Endodermal cell (in vitro differentiated cells): ENCODE results near the gene KDM1B. TPM values are rescaled to one million over a fixed set of nuclear protein-coding genes. Genes with fewer than 3 reads are reported as not detected.

ENCODE experiments used
- DNase-seq: peaks from one replicate; pipeline ENCODE4 v3.0.0-alpha.2; 2017
- H3K27ac ChIP-seq: 2 replicates; pipeline ENCODE4 v1.5.1; 2013; ENCODE audit warnings: mild to moderate bottlenecking, low read depth, low read length, moderate library complexity
- H3K27me3 ChIP-seq: 2 replicates; pipeline ENCODE4 v1.6.1; 2013; ENCODE audit warnings: mild to moderate bottlenecking, low read length, moderate library complexity; ENCODE audit not compliant: insufficient read depth, control insufficient read depth, poor library complexity, severe bottlenecking
- H3K36me3 ChIP-seq: 2 replicates; pipeline ENCODE4 v1.7.0; 2013; ENCODE audit warnings: mild to moderate bottlenecking, low read length, moderate library complexity; ENCODE audit not compliant: control insufficient read depth, insufficient read depth
- H3K4me1 ChIP-seq: one replicate; pipeline ENCODE4 v1.7.0; 2013; ENCODE audit warnings: low read length; ENCODE audit not compliant: control insufficient read depth, insufficient read depth
- H3K4me3 ChIP-seq: 2 replicates; pipeline ENCODE4 v1.5.1; 2013; ENCODE audit warnings: mild to moderate bottlenecking, low read length, moderate library complexity
- H3K9ac ChIP-seq: 2 replicates; pipeline ENCODE4 v1.6.1; 2013; ENCODE audit warnings: mild to moderate bottlenecking, low read length, moderate library complexity; ENCODE audit not compliant: poor library complexity, severe bottlenecking; ENCODE audit errors: extremely low read depth
- H3K9me3 ChIP-seq: 2 replicates; pipeline ENCODE4 v1.6.1; 2013; ENCODE audit warnings: mild to moderate bottlenecking, low read length, moderate library complexity; ENCODE audit not compliant: control insufficient read depth
- H3K27ac Mint-ChIP-seq: 2 replicates; pipeline ENCODE4 v1.8.0; 2020; ENCODE audit warnings: mixed read lengths
- H3K27me3 Mint-ChIP-seq: 2 replicates; pipeline ENCODE4 v1.8.0; 2021; ENCODE audit warnings: mild to moderate bottlenecking, mixed read lengths; ENCODE audit not compliant: insufficient read depth
- H3K36me3 Mint-ChIP-seq: 2 replicates; pipeline ENCODE4 v1.8.0; 2020; ENCODE audit warnings: low read depth, mixed read lengths
- H3K4me1 Mint-ChIP-seq: 2 replicates; pipeline ENCODE4 v1.8.0; 2020; ENCODE audit warnings: mixed read lengths
- H3K4me3 Mint-ChIP-seq: 2 replicates; pipeline ENCODE4 v1.8.0; 2020; ENCODE audit warnings: mild to moderate bottlenecking, moderate library complexity, mixed read lengths
- H3K9me3 Mint-ChIP-seq: 2 replicates; pipeline ENCODE4 v1.8.0; 2020; ENCODE audit warnings: mild to moderate bottlenecking, mixed read lengths
- WGBS, 2 experiments: methylation state at CpG; one replicate each; pipeline versions ENCODE4 v1.1.5 to v1.1.7; 2013; ENCODE audit warnings: missing lambda C conversion rate in 2 of 2, mixed read lengths in 1 of 2; ENCODE audit not compliant: insufficient coverage in 1 of 2, insufficient read length in 1 of 2; 5-methylcytosine and 5-hydroxymethylcytosine counted together
- total RNA-seq, 2 donors: library from RNA; stranded (reverse); fragmentation: NEBNext Ultra II Directional in 1 of 2; extraction: Animal tissue kit (Norgen Biotek cat#: 25700) in 1 of 2; gene quantifications; 2 replicates in 1 of 2; 3 replicates in 1 of 2; pipeline ENCODE4 v1.2.1, GENCODE V29; 2021
- TF ChIP-seq, protein P1 (sequence below): fragments of 200-600 bp; sonication (generic); conservative IDR thresholded peaks from 2 replicates; pipeline ENCODE4 v1.5.0; 2021; ENCODE audit warnings: antibody characterized with exemption, mild to moderate bottlenecking

Gene KDM1B
- total RNA-seq, 2 donors from 2014 or later, result 7.7 to 9.3 TPM

DNA sequence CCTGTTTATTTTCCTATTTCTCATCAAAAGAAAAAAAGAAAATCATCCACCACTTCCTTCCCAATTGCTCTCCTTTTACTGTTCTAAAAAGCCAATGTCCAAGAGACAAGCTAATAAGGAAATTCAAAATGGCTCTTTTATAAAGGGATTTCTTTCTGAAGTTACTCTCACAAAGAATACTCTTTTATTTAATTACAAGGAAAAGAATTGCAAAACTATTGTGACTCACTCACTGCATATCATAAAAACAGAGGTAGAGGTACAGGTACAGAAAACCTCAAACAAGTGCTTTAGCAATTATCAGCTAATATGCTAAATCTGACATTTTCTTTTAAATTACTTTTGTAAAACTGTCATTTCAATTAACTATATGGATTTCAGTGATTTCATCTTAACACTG, 91.0 kb downstream of the KDM1B start:
- H3K9ac ChIP-seq, result no peak overlapping the region
- no peak for DNase-seq
- no peaks in the 10 kb centered on the region for H3K4me1 ChIP-seq
- Mint-ChIP-seq H3K9me3 (no peaks in the 10 kb centered on the region), H3K4me3 (no peak overlapping the region), H3K27ac (no peak overlapping the region), H3K4me1 (no peaks in the 10 kb centered on the region), H3K36me3 (peaks cover 76% of the 10 kb centered on the region), H3K27me3 (no peaks in the 10 kb centered on the region)
- H3K9me3 ChIP-seq, result no peaks in the 10 kb centered on the region
- H3K36me3 ChIP-seq, result peaks cover 96% of the 10 kb centered on the region
- H3K27me3 ChIP-seq, result no peaks in the 10 kb centered on the region
- H3K4me3 ChIP-seq, result no peak overlapping the region
- no peak overlapping the region for H3K27ac ChIP-seq
- TF ChIP-seq, protein P1, sequence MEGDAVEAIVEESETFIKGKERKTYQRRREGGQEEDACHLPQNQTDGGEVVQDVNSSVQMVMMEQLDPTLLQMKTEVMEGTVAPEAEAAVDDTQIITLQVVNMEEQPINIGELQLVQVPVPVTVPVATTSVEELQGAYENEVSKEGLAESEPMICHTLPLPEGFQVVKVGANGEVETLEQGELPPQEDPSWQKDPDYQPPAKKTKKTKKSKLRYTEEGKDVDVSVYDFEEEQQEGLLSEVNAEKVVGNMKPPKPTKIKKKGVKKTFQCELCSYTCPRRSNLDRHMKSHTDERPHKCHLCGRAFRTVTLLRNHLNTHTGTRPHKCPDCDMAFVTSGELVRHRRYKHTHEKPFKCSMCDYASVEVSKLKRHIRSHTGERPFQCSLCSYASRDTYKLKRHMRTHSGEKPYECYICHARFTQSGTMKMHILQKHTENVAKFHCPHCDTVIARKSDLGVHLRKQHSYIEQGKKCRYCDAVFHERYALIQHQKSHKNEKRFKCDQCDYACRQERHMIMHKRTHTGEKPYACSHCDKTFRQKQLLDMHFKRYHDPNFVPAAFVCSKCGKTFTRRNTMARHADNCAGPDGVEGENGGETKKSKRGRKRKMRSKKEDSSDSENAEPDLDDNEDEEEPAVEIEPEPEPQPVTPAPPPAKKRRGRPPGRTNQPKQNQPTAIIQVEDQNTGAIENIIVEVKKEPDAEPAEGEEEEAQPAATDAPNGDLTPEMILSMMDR, result no peak

DNA sequence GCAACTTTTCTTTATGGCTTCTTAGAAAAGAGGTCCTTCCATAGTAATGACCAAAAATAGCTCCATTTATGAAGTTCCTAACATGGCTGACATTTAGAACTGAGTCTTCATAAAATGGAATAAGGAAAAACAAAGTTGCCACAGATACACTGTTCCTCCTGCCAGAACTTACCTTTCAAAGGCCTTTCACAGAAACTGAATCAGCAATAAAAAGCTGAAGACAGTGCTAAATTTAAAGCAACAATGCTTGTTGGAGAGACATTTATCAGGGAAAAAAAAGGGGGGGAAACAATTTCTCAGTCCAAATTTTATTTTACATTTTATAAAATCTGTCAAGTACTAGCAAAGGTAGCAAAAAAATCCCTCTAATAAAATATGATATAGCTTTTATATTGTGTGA, 91.8 kb downstream of the KDM1B start:
- DNase-seq, result no peak
- H3K27me3 Mint-ChIP-seq, result no peaks in the 10 kb centered on the region
- no peaks in the 10 kb centered on the region for H3K4me1 ChIP-seq
- no peaks in the 10 kb centered on the region for H3K4me1 Mint-ChIP-seq
- H3K27ac Mint-ChIP-seq, result no peak overlapping the region
- H3K36me3 Mint-ChIP-seq, result peaks cover 78% of the 10 kb centered on the region
- H3K36me3 ChIP-seq, result peaks cover 97% of the 10 kb centered on the region
- no peak overlapping the region for H3K4me3 Mint-ChIP-seq
- H3K9ac ChIP-seq, result no peak overlapping the region
- TF ChIP-seq, protein P1, result no peak
- no peak overlapping the region for H3K27ac ChIP-seq
- H3K9me3 Mint-ChIP-seq, result no peaks in the 10 kb centered on the region
- H3K4me3 ChIP-seq, result no peak overlapping the region
- no peaks in the 10 kb centered on the region for H3K27me3 ChIP-seq
- H3K9me3 ChIP-seq, result no peaks in the 10 kb centered on the region

DNA sequence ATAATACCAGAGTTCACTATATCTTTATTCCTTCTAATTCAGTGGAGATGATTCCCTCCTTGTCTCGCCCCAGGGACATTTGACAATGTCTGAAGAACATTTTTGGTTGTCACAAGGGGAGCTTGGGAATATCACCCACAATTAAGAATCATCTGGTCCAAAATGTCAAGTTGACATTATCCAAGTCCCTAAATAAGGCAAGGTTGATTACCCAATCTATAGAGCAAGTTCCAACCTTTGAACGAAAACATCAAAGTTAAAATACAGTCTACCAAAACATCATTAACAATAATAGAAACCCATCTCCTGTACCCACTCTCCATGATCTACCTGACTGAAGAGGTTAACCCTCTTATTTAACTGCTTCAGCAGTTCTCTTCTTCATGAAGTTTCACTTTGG, 93.5 kb downstream of the KDM1B start:
- DNase-seq, result no peak
- H3K27me3 Mint-ChIP-seq, result no peaks in the 10 kb centered on the region
- H3K27ac ChIP-seq, result no peak overlapping the region
- no peaks in the 10 kb centered on the region for H3K4me1 ChIP-seq
- TF ChIP-seq, protein P1, result no peak
- 80 to 95% methylated on average over 1 to 2 of the region's 2 CpGs for WGBS, 2 experiments
- peaks cover 97% of the 10 kb centered on the region for H3K36me3 ChIP-seq
- no peaks in the 10 kb centered on the region for H3K27me3 ChIP-seq
- no peaks in the 10 kb centered on the region for H3K9me3 Mint-ChIP-seq
- no peak overlapping the region for H3K4me3 ChIP-seq
- no peak overlapping the region for H3K4me3 Mint-ChIP-seq
- no peak overlapping the region for H3K9ac ChIP-seq
- H3K27ac Mint-ChIP-seq, result no peak overlapping the region
- peaks cover 74% of the 10 kb centered on the region for H3K36me3 Mint-ChIP-seq
- H3K4me1 Mint-ChIP-seq, result peaks cover 2% of the 10 kb centered on the region
- no peaks in the 10 kb centered on the region for H3K9me3 ChIP-seq
